ENCODE results near the gene SEPSECS.

SEPSECS gene

DNA sequence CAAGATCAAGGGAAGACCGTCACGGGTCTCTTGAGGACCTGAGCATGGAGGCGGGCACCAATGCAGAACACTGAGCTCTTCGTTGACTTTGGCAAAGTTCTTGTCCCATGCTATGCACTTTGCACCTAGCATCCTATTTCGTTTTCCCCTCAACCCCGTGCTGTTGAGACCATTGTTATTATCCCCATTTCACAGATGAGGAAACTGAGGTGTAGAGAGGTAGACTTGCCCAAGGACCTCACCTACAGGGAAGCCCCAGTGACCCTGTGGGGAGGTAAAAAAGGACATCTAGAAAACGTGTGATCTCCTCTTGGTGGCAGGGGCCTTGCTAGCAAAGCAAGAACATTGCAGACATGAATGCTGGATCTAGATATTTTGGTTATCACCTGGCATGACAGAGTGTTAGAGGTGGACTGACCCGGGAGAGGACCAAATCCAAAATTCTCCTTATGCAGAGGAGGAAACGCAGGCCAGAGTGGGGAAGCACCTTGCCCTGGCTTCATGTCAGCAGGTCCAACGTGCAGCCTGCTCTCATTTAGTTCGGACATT lies 48.5 kb downstream of the SEPSECS start:
- Histone ChIP-seq H3K9me3 (ENCODE audit: insufficient read depth, low read length) (no peaks in the 10 kb centered on the region), H3K4me3 (ENCODE audit: insufficient read depth, low read length, poor library complexity, severe bottlenecking) (no peak overlapping the region), H3K4me2 (ENCODE audit: low read depth, low read length, poor library complexity, severe bottlenecking) (no peak overlapping the region), H4K20me1 (ENCODE audit: low read depth, low read length) (no peaks in the 10 kb centered on the region), H3F3A (ENCODE audit: insufficient read depth) (no peaks in the 10 kb centered on the region), H2AFZ (ENCODE audit: low read depth, low read length, severe bottlenecking) (no peak overlapping the region), H3K9me2 (replicated peaks; ENCODE audit: insufficient read depth, low read length) (no peaks in the 10 kb centered on the region), H3K9ac (ENCODE audit: low read length) (no peak overlapping the region), H3K36me3 (ENCODE audit: low read length) (no peaks in the 10 kb centered on the region), H3K27me3 (ENCODE audit: low read length) (no peaks in the 10 kb centered on the region), H3K27ac (ENCODE audit: low read depth, low read length) (no peak overlapping the region), H3K79me2 (ENCODE audit: insufficient read depth, low read length) (no peaks in the 10 kb centered on the region)
- TF ChIP-seq, protein P1, sequence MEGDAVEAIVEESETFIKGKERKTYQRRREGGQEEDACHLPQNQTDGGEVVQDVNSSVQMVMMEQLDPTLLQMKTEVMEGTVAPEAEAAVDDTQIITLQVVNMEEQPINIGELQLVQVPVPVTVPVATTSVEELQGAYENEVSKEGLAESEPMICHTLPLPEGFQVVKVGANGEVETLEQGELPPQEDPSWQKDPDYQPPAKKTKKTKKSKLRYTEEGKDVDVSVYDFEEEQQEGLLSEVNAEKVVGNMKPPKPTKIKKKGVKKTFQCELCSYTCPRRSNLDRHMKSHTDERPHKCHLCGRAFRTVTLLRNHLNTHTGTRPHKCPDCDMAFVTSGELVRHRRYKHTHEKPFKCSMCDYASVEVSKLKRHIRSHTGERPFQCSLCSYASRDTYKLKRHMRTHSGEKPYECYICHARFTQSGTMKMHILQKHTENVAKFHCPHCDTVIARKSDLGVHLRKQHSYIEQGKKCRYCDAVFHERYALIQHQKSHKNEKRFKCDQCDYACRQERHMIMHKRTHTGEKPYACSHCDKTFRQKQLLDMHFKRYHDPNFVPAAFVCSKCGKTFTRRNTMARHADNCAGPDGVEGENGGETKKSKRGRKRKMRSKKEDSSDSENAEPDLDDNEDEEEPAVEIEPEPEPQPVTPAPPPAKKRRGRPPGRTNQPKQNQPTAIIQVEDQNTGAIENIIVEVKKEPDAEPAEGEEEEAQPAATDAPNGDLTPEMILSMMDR (IDR thresholded peaks at IDR 0.05; ENCODE audit: insufficient read depth, low read length, poor library complexity, severe bottlenecking) = no peak
- no peak for TF ChIP-seq EZH2phosphoT487 (conservative IDR thresholded peaks at IDR 0.05; ENCODE audit: low read length)

DNA sequence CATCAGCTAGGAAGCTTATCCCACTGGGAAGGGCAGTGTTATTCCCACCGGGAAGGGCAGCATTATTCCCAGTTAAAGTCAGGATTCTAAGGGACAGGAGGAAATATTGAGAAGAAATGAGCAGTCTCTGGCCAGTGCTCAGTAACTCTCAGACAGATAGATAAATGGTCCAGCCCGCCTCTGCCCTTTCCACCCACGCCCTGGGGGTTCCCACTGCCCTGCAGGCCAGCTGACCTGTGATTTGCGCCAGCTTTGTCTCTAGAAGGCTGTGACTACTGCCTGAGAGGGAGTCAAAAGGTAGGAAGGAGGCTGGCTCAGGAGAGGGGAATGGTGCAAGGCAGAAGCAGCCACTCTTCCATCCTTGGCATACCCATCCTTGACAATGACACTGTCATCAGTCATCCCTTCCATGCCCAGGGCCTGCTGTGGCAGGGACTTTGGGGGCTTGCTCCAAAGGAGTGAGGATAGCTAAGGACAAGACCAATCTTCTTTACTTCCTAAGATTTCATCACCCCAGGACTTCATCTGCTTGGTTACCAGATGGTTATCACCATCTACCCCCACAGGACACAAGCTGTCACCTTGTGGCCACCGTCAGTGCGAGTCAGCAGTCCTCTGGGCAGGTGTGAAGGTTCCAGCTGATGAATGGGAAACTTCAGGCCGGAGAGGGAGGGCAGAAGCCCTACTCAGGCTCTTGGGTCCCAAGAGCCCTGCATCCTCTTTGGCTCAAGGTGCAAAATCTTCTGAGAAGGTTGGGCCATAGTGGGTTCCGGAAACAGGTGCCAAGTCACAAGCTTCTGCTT lies 49.5 kb downstream of the SEPSECS start:
- TF ChIP-seq, protein P1 (IDR thresholded peaks at IDR 0.05; ENCODE audit: insufficient read depth, low read length, poor library complexity, severe bottlenecking) = no peak
- no peak for TF ChIP-seq EZH2phosphoT487 (conservative IDR thresholded peaks at IDR 0.05; ENCODE audit: low read length)
- Histone ChIP-seq H3K79me2 (ENCODE audit: insufficient read depth, low read length) (no peaks in the 10 kb centered on the region), H3K9me3 (ENCODE audit: insufficient read depth, low read length) (no peaks in the 10 kb centered on the region), H3K4me2 (ENCODE audit: low read depth, low read length, poor library complexity, severe bottlenecking) (no peak overlapping the region), H3K27me3 (ENCODE audit: low read length) (no peaks in the 10 kb centered on the region), H3F3A (ENCODE audit: insufficient read depth) (no peaks in the 10 kb centered on the region), H4K20me1 (ENCODE audit: low read depth, low read length) (no peaks in the 10 kb centered on the region), H3K4me3 (ENCODE audit: insufficient read depth, low read length, poor library complexity, severe bottlenecking) (no peak overlapping the region), H3K9me2 (replicated peaks; ENCODE audit: insufficient read depth, low read length) (no peaks in the 10 kb centered on the region), H3K9ac (ENCODE audit: low read length) (no peak overlapping the region), H3K36me3 (ENCODE audit: low read length) (no peaks in the 10 kb centered on the region), H2AFZ (ENCODE audit: low read depth, low read length, severe bottlenecking) (no peak overlapping the region), H3K27ac (ENCODE audit: low read depth, low read length) (no peak overlapping the region)

DNA sequence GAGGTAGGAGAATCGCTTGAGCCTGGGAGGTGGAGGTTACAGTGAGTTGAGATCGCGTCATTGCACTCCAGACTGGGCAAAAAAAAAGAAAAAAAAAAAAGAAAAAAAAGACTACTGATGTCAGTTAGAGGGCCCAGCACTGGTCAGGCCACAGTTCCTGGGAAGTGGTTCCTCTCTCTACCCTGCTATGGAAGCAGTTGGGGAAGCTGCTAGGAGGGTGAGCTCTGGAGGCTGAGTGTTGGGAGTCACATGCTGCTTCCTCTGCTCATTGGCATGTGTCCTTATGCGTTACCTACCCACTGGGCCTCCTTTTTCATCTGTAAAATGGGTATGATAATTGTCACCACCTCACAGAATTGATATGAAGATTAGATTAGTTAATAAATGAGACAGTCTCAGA lies 50.7 kb downstream of the SEPSECS start:
- H3K9ac ChIP-seq (ENCODE audit: low read length) = no peak overlapping the region
- no peak overlapping the region for H3K4me3 ChIP-seq (ENCODE audit: insufficient read depth, low read length, poor library complexity, severe bottlenecking)
- H3K36me3 ChIP-seq (ENCODE audit: low read length) = no peaks in the 10 kb centered on the region
- H2AFZ ChIP-seq (ENCODE audit: low read depth, low read length, severe bottlenecking) = no peak overlapping the region
- H3K9me2 ChIP-seq (replicated peaks; ENCODE audit: insufficient read depth, low read length) = no peaks in the 10 kb centered on the region
- TF ChIP-seq, protein P1 (IDR thresholded peaks at IDR 0.05; ENCODE audit: insufficient read depth, low read length, poor library complexity, severe bottlenecking) = no peak
- no peak for TF ChIP-seq EZH2phosphoT487 (conservative IDR thresholded peaks at IDR 0.05; ENCODE audit: low read length)
- H3K4me2 ChIP-seq (ENCODE audit: low read depth, low read length, poor library complexity, severe bottlenecking) = no peak overlapping the region
- no peaks in the 10 kb centered on the region for H4K20me1 ChIP-seq (ENCODE audit: low read depth, low read length)
- no peaks in the 10 kb centered on the region for H3K9me3 ChIP-seq (ENCODE audit: insufficient read depth, low read length)
- no peaks in the 10 kb centered on the region for H3F3A ChIP-seq (ENCODE audit: insufficient read depth)
- H3K27me3 ChIP-seq (ENCODE audit: low read length) = no peaks in the 10 kb centered on the region
- no peaks in the 10 kb centered on the region for H3K79me2 ChIP-seq (ENCODE audit: insufficient read depth, low read length)
- H3K27ac ChIP-seq (ENCODE audit: low read depth, low read length) = no peak overlapping the region
